ENCODE data around the gene EEFSEC.

DNA sequence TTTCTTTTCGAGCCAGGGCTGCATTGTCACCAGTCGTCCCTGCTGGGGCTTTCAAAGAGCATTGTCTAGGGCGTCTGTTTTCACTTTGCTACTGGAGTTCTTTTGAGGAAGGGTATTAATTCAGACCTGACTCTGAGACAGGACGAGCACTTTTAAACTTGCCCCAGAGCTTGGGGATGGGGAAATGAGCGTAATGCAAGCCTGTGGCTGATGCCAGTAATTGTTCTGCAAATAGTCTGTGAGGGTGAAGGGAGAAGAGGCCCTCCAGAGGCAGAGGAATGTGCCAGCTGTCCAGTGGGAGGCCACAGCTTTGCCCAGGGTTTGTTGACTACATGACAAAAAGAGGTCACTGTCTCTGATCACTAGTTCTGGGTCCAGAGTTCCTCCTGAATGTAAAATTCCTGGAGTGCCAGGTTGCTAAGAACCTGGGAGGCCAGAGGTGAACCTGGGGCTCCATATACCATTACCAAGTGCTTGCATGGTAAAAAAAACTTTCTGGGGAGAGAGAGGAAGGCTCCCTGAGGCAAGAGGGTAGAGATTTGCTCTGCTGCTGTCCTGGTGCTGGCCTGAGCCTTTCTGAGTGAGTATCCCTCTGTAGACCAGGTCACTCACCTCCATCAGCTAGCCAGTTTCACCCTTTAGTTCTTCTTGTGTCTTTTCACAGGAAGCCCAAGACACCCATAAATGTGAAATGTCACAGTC, 14.8 kb downstream of the EEFSEC start:
- no peak for TF ChIP-seq GABPA (IDR thresholded peaks at IDR 0.05; ENCODE audit: low read depth)
- TF ChIP-seq, protein P1, sequence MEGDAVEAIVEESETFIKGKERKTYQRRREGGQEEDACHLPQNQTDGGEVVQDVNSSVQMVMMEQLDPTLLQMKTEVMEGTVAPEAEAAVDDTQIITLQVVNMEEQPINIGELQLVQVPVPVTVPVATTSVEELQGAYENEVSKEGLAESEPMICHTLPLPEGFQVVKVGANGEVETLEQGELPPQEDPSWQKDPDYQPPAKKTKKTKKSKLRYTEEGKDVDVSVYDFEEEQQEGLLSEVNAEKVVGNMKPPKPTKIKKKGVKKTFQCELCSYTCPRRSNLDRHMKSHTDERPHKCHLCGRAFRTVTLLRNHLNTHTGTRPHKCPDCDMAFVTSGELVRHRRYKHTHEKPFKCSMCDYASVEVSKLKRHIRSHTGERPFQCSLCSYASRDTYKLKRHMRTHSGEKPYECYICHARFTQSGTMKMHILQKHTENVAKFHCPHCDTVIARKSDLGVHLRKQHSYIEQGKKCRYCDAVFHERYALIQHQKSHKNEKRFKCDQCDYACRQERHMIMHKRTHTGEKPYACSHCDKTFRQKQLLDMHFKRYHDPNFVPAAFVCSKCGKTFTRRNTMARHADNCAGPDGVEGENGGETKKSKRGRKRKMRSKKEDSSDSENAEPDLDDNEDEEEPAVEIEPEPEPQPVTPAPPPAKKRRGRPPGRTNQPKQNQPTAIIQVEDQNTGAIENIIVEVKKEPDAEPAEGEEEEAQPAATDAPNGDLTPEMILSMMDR (IDR thresholded peaks at IDR 0.05; ENCODE audit: insufficient read depth, low read length), result no peak
- TF ChIP-seq POLR2AphosphoS5 (IDR thresholded peaks at IDR 0.05; ENCODE audit: low read depth), result no peak
- TF ChIP-seq REST (IDR thresholded peaks at IDR 0.05; ENCODE audit: insufficient replicate concordance, low read depth), result peak; percentile 8

Data from HL-60 (cell line).